Progenitor cell of endocrine pancreas (in vitro differentiated cells): ENCODE data around the gene SCLT1. TPM values are rescaled to one million over a fixed set of nuclear protein-coding genes. Genes with fewer than 3 reads are reported as not detected.

Source experiments
- DNase-seq: peaks from one replicate; pipeline ENCODE4 v3.0.0; 2021; ENCODE audit warnings: low spot score; ENCODE audit not compliant: unreplicated experiment
- H3K27ac Mint-ChIP-seq: 2 replicates; pipeline ENCODE4 v1.8.0; 2021; ENCODE audit warnings: mild to moderate bottlenecking, moderate library complexity, mixed read lengths
- H3K27me3 Mint-ChIP-seq: 2 replicates; pipeline ENCODE4 v1.8.0; 2021; ENCODE audit warnings: mixed read lengths
- H3K36me3 Mint-ChIP-seq: 2 replicates; pipeline ENCODE4 v1.8.0; 2022; ENCODE audit warnings: mixed read lengths; ENCODE audit not compliant: insufficient read depth
- H3K4me1 Mint-ChIP-seq: 2 replicates; pipeline ENCODE4 v1.8.0; 2021; ENCODE audit warnings: low read depth, mixed read lengths
- H3K4me3 Mint-ChIP-seq: 2 replicates; pipeline ENCODE4 v1.8.0; 2021; ENCODE audit warnings: low read depth, mild to moderate bottlenecking, moderate library complexity, mixed read lengths
- H3K9me3 Mint-ChIP-seq: 2 replicates; pipeline ENCODE4 v1.8.0; 2021; ENCODE audit warnings: low read depth, mixed read lengths
- CTCF ChIP-seq: fragments of 200-600 bp; sonication (generic); IDR thresholded peaks from one replicate; pipeline ENCODE4 v1.5.0; 2021; ENCODE audit warnings: antibody characterized with exemption, mild to moderate bottlenecking; ENCODE audit not compliant: unreplicated experiment
- total RNA-seq: library from RNA; stranded (reverse); gene quantifications from 2 replicates; pipeline ENCODE4 v1.2.1, GENCODE V29; 2021

The SCLT1 gene
- total RNA-seq, 1 donor from 2014 or later = 16.1 TPM

DNA sequence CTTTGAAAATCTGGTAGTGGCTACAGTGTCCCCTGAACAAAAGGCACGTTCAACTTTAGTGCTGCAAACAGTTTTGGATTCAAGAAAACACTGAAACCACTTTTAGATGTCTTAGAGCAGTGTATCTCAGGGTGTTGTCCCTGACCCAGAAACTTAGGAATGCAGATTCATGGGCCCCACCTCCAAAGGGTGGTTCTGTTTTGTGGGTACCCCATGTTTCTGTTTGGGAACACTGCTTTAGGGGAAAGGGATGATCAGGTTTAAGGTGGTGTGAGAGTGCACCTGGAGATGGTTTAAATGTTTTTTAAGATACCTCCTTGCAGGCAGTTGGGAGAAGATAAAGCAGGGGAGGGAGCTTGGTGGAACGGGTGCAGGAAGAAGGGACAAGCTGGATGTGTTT is 228.2 kb downstream of the SCLT1 start:
- H3K4me3 Mint-ChIP-seq = no peak overlapping the region
- no peaks in the 10 kb centered on the region for H3K27me3 Mint-ChIP-seq
- peaks cover 9% of the 10 kb centered on the region for H3K4me1 Mint-ChIP-seq
- H3K27ac Mint-ChIP-seq = no peak overlapping the region
- H3K36me3 Mint-ChIP-seq = peaks cover 17% of the 10 kb centered on the region
- DNase-seq = no peak
- no peaks in the 10 kb centered on the region for H3K9me3 Mint-ChIP-seq
- TF ChIP-seq CTCF = no peak

DNA sequence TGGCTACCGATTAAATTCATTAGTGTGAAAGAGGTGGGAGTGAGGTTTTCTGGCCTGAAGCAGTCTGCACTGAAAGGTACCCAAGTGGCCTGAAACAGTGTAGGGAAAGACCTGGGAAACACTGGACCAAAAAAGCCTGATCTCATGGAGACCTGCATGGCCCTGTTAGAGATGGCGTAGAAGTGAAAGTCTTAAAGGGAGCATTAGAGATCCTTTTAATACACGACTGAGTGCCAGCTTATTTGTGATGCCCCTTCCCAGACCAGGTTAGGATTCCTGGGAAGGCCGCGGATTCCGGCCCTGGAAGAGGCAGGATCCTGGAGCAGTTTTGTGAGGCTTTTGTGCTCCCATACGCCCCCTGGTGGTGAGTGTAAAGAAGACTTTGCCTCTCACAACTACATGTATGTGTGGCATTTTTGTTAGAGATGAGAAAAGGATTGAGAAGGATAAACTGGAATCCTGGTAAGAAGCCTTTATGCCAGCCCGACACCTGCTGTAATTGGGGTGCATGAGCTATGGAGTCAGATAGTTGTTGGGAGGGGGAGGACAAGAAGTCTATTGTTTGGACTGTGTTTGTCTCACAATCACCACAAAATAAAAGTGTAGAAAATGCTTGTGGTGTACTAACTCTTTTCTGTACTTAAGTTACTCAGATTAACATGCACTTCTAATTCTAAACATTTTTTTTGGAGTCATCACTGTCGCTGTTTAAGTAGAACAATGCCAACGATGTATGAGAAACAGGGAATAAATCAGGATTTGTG is 229.8 kb downstream of the SCLT1 start:
- H3K36me3 Mint-ChIP-seq = peaks cover 15% of the 10 kb centered on the region
- no peaks in the 10 kb centered on the region for H3K9me3 Mint-ChIP-seq
- peak; percentile 86 for TF ChIP-seq CTCF
- no peak overlapping the region for H3K4me3 Mint-ChIP-seq
- peak overlapping the region; percentile 15 for H3K27ac Mint-ChIP-seq
- peak; percentile 72 for DNase-seq
- H3K27me3 Mint-ChIP-seq = no peaks in the 10 kb centered on the region
- peaks cover 8% of the 10 kb centered on the region for H3K4me1 Mint-ChIP-seq

- no peak for DNase-seq
- no peaks in the 10 kb centered on the region for H3K9me3 Mint-ChIP-seq
- H3K4me1 Mint-ChIP-seq = peaks cover 5% of the 10 kb centered on the region
- no peak overlapping the region for H3K4me3 Mint-ChIP-seq
- H3K27me3 Mint-ChIP-seq = no peaks in the 10 kb centered on the region
- H3K27ac Mint-ChIP-seq = no peak overlapping the region
- no peak for TF ChIP-seq CTCF
- peaks cover 18% of the 10 kb centered on the region for H3K36me3 Mint-ChIP-seq
Observed at GRCh38 chr4:128862608-128863311, 230.6 kb downstream of the SCLT1 start.

DNA sequence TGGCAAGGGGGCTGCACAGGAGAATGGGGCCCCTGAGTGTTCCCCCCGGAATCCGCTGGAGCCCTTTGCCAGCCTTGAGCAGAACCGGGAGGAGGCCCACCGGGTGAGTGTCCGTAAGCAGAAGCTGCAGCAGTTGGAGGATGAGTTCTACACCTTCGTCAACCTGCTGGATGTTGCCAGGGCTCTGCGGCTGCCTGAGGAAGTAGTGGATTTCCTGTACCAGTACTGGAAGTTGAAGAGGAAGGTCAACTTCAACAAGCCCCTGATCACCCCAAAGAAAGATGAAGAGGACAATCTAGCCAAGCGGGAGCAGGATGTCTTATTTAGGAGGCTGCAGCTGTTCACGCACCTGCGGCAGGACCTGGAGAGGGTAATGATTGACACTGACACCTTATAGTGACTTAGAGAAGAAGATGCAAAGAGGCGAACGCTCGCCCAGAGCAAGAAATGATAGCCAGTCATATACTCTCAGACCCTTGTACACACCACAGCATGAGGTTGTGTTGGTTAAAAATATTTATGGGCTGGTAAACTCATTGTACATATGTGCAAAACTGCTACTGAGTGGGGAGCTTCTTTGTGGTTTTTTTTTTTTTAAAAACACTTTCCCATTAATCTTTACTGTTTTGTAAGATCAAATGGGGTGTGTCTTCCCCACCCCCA is 231.4 kb downstream of the SCLT1 start:
- no peak for DNase-seq
- Mint-ChIP-seq H3K4me3 (no peak overlapping the region), H3K27ac (no peak overlapping the region), H3K4me1 (peaks cover 5% of the 10 kb centered on the region), H3K9me3 (no peaks in the 10 kb centered on the region), H3K36me3 (peaks cover 20% of the 10 kb centered on the region), H3K27me3 (no peaks in the 10 kb centered on the region)
- no peak for TF ChIP-seq CTCF

- no peaks in the 10 kb centered on the region for H3K27me3 Mint-ChIP-seq
- no peak for TF ChIP-seq CTCF
- no peak overlapping the region for H3K4me3 Mint-ChIP-seq
- H3K9me3 Mint-ChIP-seq = no peaks in the 10 kb centered on the region
- peaks cover 27% of the 10 kb centered on the region for H3K36me3 Mint-ChIP-seq
- no peak overlapping the region for H3K27ac Mint-ChIP-seq
- no peak for DNase-seq
- H3K4me1 Mint-ChIP-seq = no peaks in the 10 kb centered on the region
Observed at GRCh38 chr4:128859887-128860677, 233.3 kb downstream of the SCLT1 start.
